Neuronal stem cell (in vitro differentiated cells): Measurements from ENCODE around the gene IP6K1.
"Not testable (repeated sequence)": the region's sequence is repeated elsewhere in the genome, so short reads cannot be mapped to it uniquely, and the experiment has no call there.

ENCODE experiments used
- DNase-seq: peaks from one replicate; pipeline ENCODE4 v3.0.0-alpha.2; 2013; ENCODE audit warnings: low spot score
- H2AFZ ChIP-seq: one replicate; pipeline ENCODE4 v1.6.1; 2013; ENCODE audit warnings: mild to moderate bottlenecking, low read length, inconsistent platforms
- H2AK5ac ChIP-seq: 2 replicates; pipeline ENCODE4 v1.6.1; 2013; ENCODE audit warnings: low read depth, mild to moderate bottlenecking, inconsistent platforms, low read length, moderate library complexity, mixed read lengths
- H2BK120ac ChIP-seq: 2 replicates; pipeline ENCODE4 v1.6.1; 2013; ENCODE audit warnings: low read depth, mild to moderate bottlenecking, inconsistent platforms, low read length, moderate library complexity, mixed read lengths
- H2BK12ac ChIP-seq: one replicate; pipeline ENCODE4 v1.6.1; 2013; ENCODE audit warnings: low read length, inconsistent platforms
- H2BK15ac ChIP-seq: 2 replicates; pipeline ENCODE4 v1.6.1; 2013; ENCODE audit warnings: mild to moderate bottlenecking, low read length, inconsistent platforms, mixed read lengths
- H2BK5ac ChIP-seq: one replicate; pipeline ENCODE4 v1.6.1; 2013; ENCODE audit warnings: inconsistent platforms, mild to moderate bottlenecking, low read length, moderate library complexity
- H3K14ac ChIP-seq: one replicate; pipeline ENCODE4 v1.6.1; 2013; ENCODE audit warnings: low read length, inconsistent platforms
- H3K18ac ChIP-seq: 2 replicates; pipeline ENCODE4 v1.6.1; 2013; ENCODE audit warnings: low read length, inconsistent platforms
- H3K23ac ChIP-seq: 2 replicates; pipeline ENCODE4 v1.6.1; 2013; ENCODE audit warnings: low read depth, mild to moderate bottlenecking, mixed read lengths, low read length, inconsistent platforms; ENCODE audit not compliant: poor library complexity
- H3K27ac ChIP-seq: replicated peaks from 3 replicates; pipeline ENCODE4 v1.5.1; 2013; ENCODE audit warnings: low read length, inconsistent platforms
- H3K27me3 ChIP-seq, 3 experiments: 2 replicates each; pipeline ENCODE4 v1.6.1; 2013; ENCODE audit warnings: low read length in 3 of 3, mild to moderate bottlenecking in 2 of 3, inconsistent platforms in 1 of 3, low read depth in 1 of 3, mixed read lengths in 1 of 3, moderate library complexity in 1 of 3; ENCODE audit not compliant: control insufficient read depth in 3 of 3, insufficient read depth in 3 of 3
- H3K36me3 ChIP-seq, 2 donors: replicated peaks in 1 of 2; 2 replicates each; pipeline ENCODE4 v1.6.1; 2013; ENCODE audit warnings: low read length in 2 of 2; ENCODE audit not compliant: control insufficient read depth in 2 of 2, insufficient read depth in 2 of 2
- H3K4ac ChIP-seq: 2 replicates; pipeline ENCODE4 v1.6.1; 2013; ENCODE audit warnings: inconsistent platforms, mild to moderate bottlenecking, low read length, moderate library complexity
- H3K4me1 ChIP-seq, 2 donors: 1 replicate in 1 of 2; 2 replicates in 1 of 2; pipeline ENCODE4 v1.6.1; 2013; ENCODE audit warnings: low read length in 2 of 2, low read depth in 1 of 2; ENCODE audit not compliant: control insufficient read depth in 2 of 2, insufficient read depth in 1 of 2
- H3K4me2 ChIP-seq: one replicate; pipeline ENCODE4 v1.6.1; 2013; ENCODE audit warnings: mild to moderate bottlenecking, low read length, inconsistent platforms; ENCODE audit not compliant: insufficient read depth, poor library complexity, severe bottlenecking
- H3K4me3 ChIP-seq, 2 donors: 2 replicates each; pipeline ENCODE4 v1.5.1; 2013; ENCODE audit warnings: low read length in 2 of 2, mild to moderate bottlenecking in 2 of 2, inconsistent platforms in 1 of 2, moderate library complexity in 1 of 2
- H3K79me1 ChIP-seq: one replicate; pipeline ENCODE4 v1.6.1; 2013; ENCODE audit warnings: low read depth, mild to moderate bottlenecking, inconsistent platforms, low read length, moderate library complexity
- H3K9ac ChIP-seq: one replicate; pipeline ENCODE4 v1.6.1; 2013; ENCODE audit warnings: mild to moderate bottlenecking, low read depth, low read length, inconsistent platforms; ENCODE audit not compliant: poor library complexity
- H3K9me3 ChIP-seq, 2 donors: replicated peaks in 1 of 2; 2 replicates each; pipeline versions ENCODE3 to v1.6.1; 2013; ENCODE audit warnings: low read length in 2 of 2, mild to moderate bottlenecking in 2 of 2, inconsistent platforms in 1 of 2, low read depth in 1 of 2, mixed read lengths in 1 of 2, moderate library complexity in 1 of 2; ENCODE audit not compliant: control insufficient read depth in 2 of 2, insufficient read depth in 1 of 2
- H4K8ac ChIP-seq: one replicate; pipeline ENCODE4 v1.6.1; 2013; ENCODE audit warnings: low read depth, mild to moderate bottlenecking, inconsistent platforms, low read length, moderate library complexity
- H4K91ac ChIP-seq: one replicate; pipeline ENCODE4 v1.6.1; 2013; ENCODE audit warnings: low read length, low read depth, mild to moderate bottlenecking, inconsistent platforms; ENCODE audit not compliant: poor library complexity
- WGBS, 2 donors: extraction: QIAGEN DNeasy Blood & Tissue Kit; methylation state at CpG; one replicate each; pipeline ENCODE4 v1.1.7; 2013; ENCODE audit warnings: missing lambda C conversion rate in 2 of 2, mixed read lengths in 1 of 2; ENCODE audit not compliant: insufficient read length in 2 of 2, insufficient replicate concordance in 1 of 2; ENCODE audit errors: extremely low coverage in 2 of 2; 5-methylcytosine and 5-hydroxymethylcytosine counted together

The IP6K1 gene

GRCh38 chr3:49691481-49691880 lies 94.9 kb downstream of the IP6K1 start:
- not testable (repeated sequence) for H3K4me2 ChIP-seq

DNA sequence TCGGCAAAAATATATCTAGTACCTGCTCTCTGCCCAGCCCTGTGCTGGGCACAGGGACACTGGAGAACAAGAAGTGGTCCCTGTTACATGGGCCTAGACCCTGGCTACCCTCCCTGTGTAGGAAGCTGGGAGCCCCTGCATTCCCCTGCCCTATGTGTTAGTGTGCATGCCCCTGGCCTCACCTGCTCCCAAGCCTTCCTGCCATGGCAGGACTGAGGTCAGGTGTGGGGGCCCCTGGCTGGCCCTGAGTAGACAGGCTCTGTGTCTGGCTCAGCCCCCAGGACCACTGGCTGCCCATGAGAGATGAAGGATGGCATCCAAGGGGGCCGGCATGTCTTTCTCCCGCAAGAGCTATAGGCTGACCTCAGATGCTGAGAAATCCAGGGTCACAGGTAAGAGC lies 95.5 kb downstream of the IP6K1 start:
- H3K9ac ChIP-seq, H2AK5ac ChIP-seq, H2BK15ac ChIP-seq, H3K27ac ChIP-seq, H2BK12ac ChIP-seq, H3K4me2 ChIP-seq, H3K27me3 ChIP-seq, H3K4ac ChIP-seq, H4K8ac ChIP-seq, H2AFZ ChIP-seq, H3K36me3 ChIP-seq, H3K79me1 ChIP-seq, H2BK5ac ChIP-seq, H3K9me3 ChIP-seq, H3K14ac ChIP-seq, DNase-seq, H3K18ac ChIP-seq, H3K4me1 ChIP-seq, H4K91ac ChIP-seq, H2BK120ac ChIP-seq, H3K23ac ChIP-seq: not testable (repeated sequence)
- WGBS, 2 donors = no CpG with 5 or more reads among the region's 3 CpGs
- peak overlapping the region in 1 of 2 donors; percentile 96 for H3K4me3 ChIP-seq

More at GRCh38 chr3:49691481-49691880, 94.9 kb downstream of the IP6K1 start:
- not testable (repeated sequence) for H3K9me3 ChIP-seq, H3K36me3 ChIP-seq, H2AFZ ChIP-seq, H3K18ac ChIP-seq, H3K79me1 ChIP-seq, H3K27me3 ChIP-seq, H2BK12ac ChIP-seq, H2BK5ac ChIP-seq, H2AK5ac ChIP-seq, H3K9ac ChIP-seq, H3K27ac ChIP-seq, H2BK120ac ChIP-seq, DNase-seq, H2BK15ac ChIP-seq, H3K4me1 ChIP-seq, H3K23ac ChIP-seq, H3K4ac ChIP-seq, H4K91ac ChIP-seq, H3K14ac ChIP-seq, H4K8ac ChIP-seq
- WGBS, 2 donors = no CpG with 5 or more reads among the region's 3 CpGs
- peak overlapping the region in 1 of 2 donors; percentile 96 for H3K4me3 ChIP-seq

GRCh38 chr3:49689908-49690624 lies 96.3 kb downstream of the IP6K1 start:
- peak overlapping the region; percentile 86 to 96 for H3K4me3 ChIP-seq
- not testable (repeated sequence) for H3K4me1 ChIP-seq, H3K79me1 ChIP-seq, H3K27ac ChIP-seq, H4K91ac ChIP-seq, H3K23ac ChIP-seq, H3K36me3 ChIP-seq, H2BK120ac ChIP-seq, H3K4ac ChIP-seq, H3K27me3 ChIP-seq, H2BK15ac ChIP-seq, H4K8ac ChIP-seq, H3K9me3 ChIP-seq, DNase-seq
- peak overlapping the region; percentile 43 for H2AK5ac ChIP-seq
- peak overlapping the region; percentile 17 for H3K18ac ChIP-seq
- H3K9ac ChIP-seq = peak overlapping the region; percentile 70
- peak overlapping the region; percentile 22 for H2BK12ac ChIP-seq
- no CpG with 5 or more reads among the region's 16 CpGs for WGBS, 2 donors
- peak overlapping the region; percentile 94 for H2AFZ ChIP-seq
- H3K4me2 ChIP-seq = peak overlapping the region; percentile 97
- peak overlapping the region; percentile 38 for H3K14ac ChIP-seq
- peak overlapping the region; percentile 82 for H2BK5ac ChIP-seq

- peaks cover 4 to 6% of the 10 kb centered on the region in 2 donors for H3K4me1 ChIP-seq
- H2BK12ac ChIP-seq = peak within 1 kb of the TSS; percentile 87
- H3K27me3 ChIP-seq = peaks cover 0 to 3% (median 0%) of the 10 kb centered on the region in 3 experiments
- peak within 1 kb of the TSS; percentile 92 for H3K14ac ChIP-seq
- DNase-seq = peak; percentile 93
- H2BK15ac ChIP-seq = peak within 1 kb of the TSS; percentile 54
- peak within 1 kb of the TSS; percentile 86 to 96 for H3K4me3 ChIP-seq
- H3K4ac ChIP-seq = peak within 1 kb of the TSS; percentile 58
- H2BK5ac ChIP-seq = peak within 1 kb of the TSS; percentile 82
- H2AK5ac ChIP-seq = peak within 1 kb of the TSS; percentile 94
- H4K8ac ChIP-seq = no peak within 1 kb of the TSS
- peaks cover 6% of the 10 kb centered on the region for H3K79me1 ChIP-seq
- H3K36me3 ChIP-seq = peaks cover 2 to 6% of the 10 kb centered on the region in 2 donors
- H3K23ac ChIP-seq = peak within 1 kb of the TSS; percentile 85
- H3K18ac ChIP-seq = peak within 1 kb of the TSS; percentile 98
- peak within 1 kb of the TSS; percentile 24 for H3K27ac ChIP-seq
- H2BK120ac ChIP-seq = peak within 1 kb of the TSS; percentile 76
- H3K9me3 ChIP-seq = no peaks in the 10 kb centered on the region
- H4K91ac ChIP-seq = no peak within 1 kb of the TSS
- H3K4me2 ChIP-seq = peak within 1 kb of the TSS; percentile 97
- H2AFZ ChIP-seq = peak within 1 kb of the TSS; percentile 94
- peak within 1 kb of the TSS; percentile 99 for H3K9ac ChIP-seq
- no CpG with 5 or more reads among the region's 66 CpGs for WGBS, 2 donors
Observed at GRCh38 chr3:49689046-49689907, 97.1 kb downstream of the IP6K1 start, which contains the start of the genes MST1 and RNF123. MST1 (minus strand) TSS chr3:49689474; CDS start chr3:49688691, 783 bp downstream. RNF123 (plus strand) TSS chr3:49689557; CDS start chr3:49691166, 1,609 bp downstream.
